ENCODE data around the gene FGF23.
"Not testable (repeated sequence)": the region's sequence is repeated elsewhere in the genome, so short reads cannot be mapped to it uniquely, and the experiment has no call there.

The FGF23 gene

GRCh38 chr12:4379405-4379804 is at the start of gene FGF23:
FGF23 (minus strand) TSS chr12:4379712; CDS start chr12:4379582, 130 bp downstream.
- no peak for DNase-seq

- DNase-seq, result no peak
These were observed 44.9 kb upstream of the FGF23 start for GRCh38 chr12:4424422-4424821.

GRCh38 chr12:4423528-4424195 is 44.1 kb upstream of the FGF23 start:
- no peak for DNase-seq

- DNase-seq, result no peak
These were observed 43.5 kb upstream of the FGF23 start for GRCh38 chr12:4422985-4423384.

GRCh38 chr12:4421590-4422031 is 42.1 kb upstream of the FGF23 start:
- DNase-seq, result no peak

- DNase-seq, result no peak
These were observed 40.7 kb upstream of the FGF23 start for GRCh38 chr12:4420138-4420670.

GRCh38 chr12:4418913-4419312 is 39.4 kb upstream of the FGF23 start:
- no peak for DNase-seq

GRCh38 chr12:4417936-4418335 is 38.4 kb upstream of the FGF23 start:
- no peak for DNase-seq

GRCh38 chr12:4417455-4417854 is 37.9 kb upstream of the FGF23 start:
- no peak for DNase-seq

- no peak for DNase-seq
These were observed 36.8 kb upstream of the FGF23 start for GRCh38 chr12:4416276-4416675.

- DNase-seq, result no peak
These were observed 33.0 kb upstream of the FGF23 start for GRCh38 chr12:4412465-4412864.

GRCh38 chr12:4412056-4412455 is 32.5 kb upstream of the FGF23 start:
- DNase-seq, result no peak

GRCh38 chr12:4407136-4407535 is 27.6 kb upstream of the FGF23 start:
- DNase-seq, result no peak

GRCh38 chr12:4404877-4405637 is 25.5 kb upstream of the FGF23 start:
- not testable (repeated sequence) for DNase-seq

GRCh38 chr12:4402996-4403395 is 23.5 kb upstream of the FGF23 start:
- DNase-seq, result no peak

- DNase-seq, result no peak
These were observed 21.6 kb upstream of the FGF23 start for GRCh38 chr12:4401117-4401516.

GRCh38 chr12:4395818-4396217 is 16.3 kb upstream of the FGF23 start:
- DNase-seq, result no peak

- DNase-seq, result no peak
These were observed 13.7 kb upstream of the FGF23 start for GRCh38 chr12:4393211-4393610.

GRCh38 chr12:4392223-4392742 is 12.8 kb upstream of the FGF23 start:
- DNase-seq, result no peak

- DNase-seq, result no peak
These were observed 9.2 kb upstream of the FGF23 start for GRCh38 chr12:4388662-4389061.

GRCh38 chr12:4388032-4388431 is 8.5 kb upstream of the FGF23 start:
- no peak for DNase-seq

GRCh38 chr12:4387607-4388006 is 8.1 kb upstream of the FGF23 start:
- DNase-seq, result no peak

- no peak for DNase-seq
These were observed 7.3 kb upstream of the FGF23 start for GRCh38 chr12:4386801-4387200.

- no peak for DNase-seq
These were observed 3.9 kb upstream of the FGF23 start for GRCh38 chr12:4383304-4383865.

All from stimulated activated naive CD4-positive, alpha-beta T cell treated with Interleukin-2 at 50 U/mL for 16 hours (primary cell).